Immature natural killer cell (primary cell): Measurements from ENCODE around the gene ZNF518B. TPM values are rescaled to one million over a fixed set of nuclear protein-coding genes. Genes with fewer than 3 reads are reported as not detected.

Experiments
- polyA plus RNA-seq, 3 donors: library from polyadenylated mRNA; unstranded; fragments of 300-500 nt; fragmentation: Illumina TruSeq; gene quantifications; one replicate each; pipeline ENCODE4 v1.2.3, GENCODE V29; 2021

ZNF518B gene
- polyA plus RNA-seq, 3 donors from 2014 or later: 2.8 to 8.5 (median 4.9) TPM

Other genes with a start within 250 kb of the ZNF518B start
- 1 to 10 TPM in 2 of 3 donors, not detected in 1; 1.5 to 1.8 TPM for gene CLNK, start 227.3 kb upstream of the ZNF518B start, polyA plus RNA-seq